Coronary artery (tissue), 2 donors: Measurements from ENCODE around the gene MTHFS.

Source experiments
- DNase-seq: peaks from one replicate; pipeline ENCODE4 v3.0.0-alpha.2; 2017; ENCODE audit warnings: low spot score
- H3K27ac ChIP-seq, 2 donors: fragments of 200-600 bp; sonication (generic); one replicate each; pipeline ENCODE4 v1.5.1; 2016 to 2019
- H3K4me3 ChIP-seq: fragments of 200-600 bp; sonication (generic); 2 replicates; pipeline ENCODE4 v1.5.1; 2016; ENCODE audit warnings: mild to moderate bottlenecking, moderate library complexity
- CTCF ChIP-seq: fragments of 200-600 bp; sonication (generic); IDR thresholded peaks from one replicate; pipeline ENCODE4 v1.5.1; 2019; ENCODE audit warnings: antibody characterized with exemption

MTHFS gene

GRCh38 chr15:79868554-79868953 is 28.3 kb downstream of the MTHFS start:
- Histone ChIP-seq H3K27ac (no peak overlapping the region), H3K4me3 (no peak overlapping the region)
- no peak for TF ChIP-seq CTCF
- DNase-seq: no peak

- Histone ChIP-seq H3K27ac (no peak overlapping the region), H3K4me3 (no peak overlapping the region)
- no peak for TF ChIP-seq CTCF
- no peak for DNase-seq
Observed at GRCh38 chr15:79863886-79864285, 32.9 kb downstream of the MTHFS start.

GRCh38 chr15:79862191-79862590 is 34.6 kb downstream of the MTHFS start:
- no peak for DNase-seq
- Histone ChIP-seq H3K27ac (no peak overlapping the region), H3K4me3 (no peak overlapping the region)
- TF ChIP-seq CTCF: no peak

GRCh38 chr15:79860661-79861060 is 36.2 kb downstream of the MTHFS start:
- no peak overlapping the region for H3K27ac ChIP-seq
- no peak overlapping the region for H3K4me3 ChIP-seq
- no peak for TF ChIP-seq CTCF
- DNase-seq: no peak

GRCh38 chr15:79858469-79858868 is 38.3 kb downstream of the MTHFS start:
- Histone ChIP-seq H3K27ac (no peak overlapping the region), H3K4me3 (no peak overlapping the region)
- no peak for TF ChIP-seq CTCF
- no peak for DNase-seq

- peak; percentile 89 for TF ChIP-seq CTCF
- no peak overlapping the region for H3K27ac ChIP-seq
- no peak for DNase-seq
- H3K4me3 ChIP-seq: no peak overlapping the region
Observed at GRCh38 chr15:79853492-79854328, 43.1 kb downstream of the MTHFS start.

GRCh38 chr15:79849789-79850188 is 47.0 kb downstream of the MTHFS start:
- no peak overlapping the region for H3K4me3 ChIP-seq
- no peak for DNase-seq
- no peak overlapping the region for H3K27ac ChIP-seq
- no peak for TF ChIP-seq CTCF
